WTC11 (cell line): ENCODE measurements around the gene NEO1. TPM values are rescaled to one million over a fixed set of nuclear protein-coding genes. Genes with fewer than 3 reads are reported as not detected.

Experiments used
- ATAC-seq: fragments of 200-7000 bp; cut with Tn5 transposase; 2 replicates; pipeline ENCODE4 v1.10.0; 2021; ENCODE audit warnings: mild to moderate bottlenecking, moderate library complexity
- CTCF ChIA-PET: fragments of 300-600 bp; sonication (Branson Sonifier 250); formaldehyde crosslinking; loops from one replicate; lab custom pipeline; 2021; ENCODE audit warnings: antibody characterized with exemption; lab: Charles Lee
- POLR2A ChIA-PET: fragments of 350-600 bp; sonication (Branson Sonifier 250); formaldehyde crosslinking; loops from one replicate; lab custom pipeline; 2021; ENCODE audit warnings: antibody characterized with exemption; lab: Charles Lee
- DNase-seq: peaks from one replicate; pipeline ENCODE4 v3.0.0; 2021; ENCODE audit warnings: low spot score
- H3K27ac Mint-ChIP-seq: 2 replicates; pipeline ENCODE4 v1.8.0; 2021; ENCODE audit warnings: mixed read lengths
- H3K27me3 Mint-ChIP-seq: 2 replicates; pipeline ENCODE4 v1.8.0; 2021; ENCODE audit warnings: low read depth, mild to moderate bottlenecking, moderate library complexity, mixed read lengths
- H3K36me3 Mint-ChIP-seq: 2 replicates; pipeline ENCODE4 v1.8.0; 2021; ENCODE audit warnings: mixed read lengths
- H3K4me1 Mint-ChIP-seq: 2 replicates; pipeline ENCODE4 v1.8.0; 2022; ENCODE audit warnings: mixed read lengths
- H3K4me3 Mint-ChIP-seq: 2 replicates; pipeline ENCODE4 v1.8.0; 2021; ENCODE audit warnings: mild to moderate bottlenecking, moderate library complexity, mixed read lengths
- H3K9me3 Mint-ChIP-seq: 2 replicates; pipeline ENCODE4 v1.8.0; 2021; ENCODE audit warnings: mixed read lengths
- CREB1 ChIP-seq: sonication (generic); formaldehyde crosslinking; IDR thresholded peaks from 2 replicates; pipeline ENCODE4 v1.8.0; 2023; ENCODE audit warnings: mild to moderate bottlenecking, missing genetic modification reagents
- CREM ChIP-seq: sonication (generic); formaldehyde crosslinking; IDR thresholded peaks from 2 replicates; pipeline ENCODE4 v1.8.1; 2022; ENCODE audit warnings: mild to moderate bottlenecking, missing genetic modification reagents, moderate library complexity
- ESRRA ChIP-seq: sonication (generic); formaldehyde crosslinking; IDR thresholded peaks from 2 replicates; pipeline ENCODE4 v1.8.1; 2022; ENCODE audit warnings: mild to moderate bottlenecking, missing genetic modification reagents, borderline replicate concordance
- ETV6 ChIP-seq: sonication (generic); formaldehyde crosslinking; IDR thresholded peaks from 2 replicates; pipeline ENCODE4 v1.8.1; 2022; ENCODE audit warnings: mild to moderate bottlenecking, missing genetic modification reagents
- FOXP1 ChIP-seq: sonication (generic); formaldehyde crosslinking; IDR thresholded peaks from 2 replicates; pipeline ENCODE4 v1.8.0; 2022; ENCODE audit warnings: missing genetic modification reagents, mild to moderate bottlenecking, moderate library complexity, borderline replicate concordance
- GTF2I ChIP-seq: fragments of 250-450 bp; sonication (Bioruptor Pico); conservative IDR thresholded peaks from 2 replicates; pipeline ENCODE4 v1.4.0; 2021; ENCODE audit warnings: mild to moderate bottlenecking
- JUN ChIP-seq: sonication (generic); formaldehyde crosslinking; IDR thresholded peaks from 2 replicates; pipeline ENCODE4 v1.8.0; 2023; ENCODE audit warnings: mild to moderate bottlenecking, missing genetic modification reagents
- OVOL2 ChIP-seq: fragments of 250-450 bp; sonication (Bioruptor Pico); IDR thresholded peaks from 2 replicates; pipeline ENCODE4 v1.9.0; 2021; ENCODE audit warnings: mild to moderate bottlenecking, borderline replicate concordance
- SMAD4 ChIP-seq: sonication (generic); formaldehyde crosslinking; IDR thresholded peaks from 2 replicates; pipeline ENCODE4 v1.8.0; 2022; ENCODE audit warnings: mild to moderate bottlenecking, missing genetic modification reagents
- TEAD1 ChIP-seq: sonication (generic); formaldehyde crosslinking; IDR thresholded peaks from 2 replicates; pipeline ENCODE4 v1.8.0; 2022; ENCODE audit warnings: mild to moderate bottlenecking, missing genetic modification reagents
- TP53 ChIP-seq: sonication (generic); formaldehyde crosslinking; IDR thresholded peaks from 2 replicates; pipeline ENCODE4 v1.8.1; 2023; ENCODE audit warnings: mild to moderate bottlenecking, missing genetic modification reagents
- ZBTB21 ChIP-seq: sonication (generic); formaldehyde crosslinking; IDR thresholded peaks from 2 replicates; pipeline ENCODE4 v1.8.1; 2023; ENCODE audit warnings: mild to moderate bottlenecking, missing genetic modification reagents, borderline replicate concordance
- ZNF416 ChIP-seq: fragments of 250-450 bp; sonication (Bioruptor Pico); IDR thresholded peaks from 2 replicates; pipeline ENCODE4 v1.9.0; 2021; ENCODE audit warnings: mild to moderate bottlenecking, inconsistent platforms
- ZNF423 ChIP-seq: fragments of 250-450 bp; sonication (Bioruptor Pico); IDR thresholded peaks from 2 replicates; pipeline ENCODE4 v2.1.2; 2022; ENCODE audit warnings: mild to moderate bottlenecking, moderate library complexity
- total RNA-seq: library from RNA; stranded (reverse); gene quantifications from 3 replicates; pipeline ENCODE4 v1.2.3, GENCODE V29; 2021
- TF ChIP-seq, protein P1 (sequence below): sonication (generic); formaldehyde crosslinking; IDR thresholded peaks from 2 replicates; pipeline ENCODE4 v1.8.1; 2023; ENCODE audit warnings: mild to moderate bottlenecking, missing genetic modification reagents
- TF ChIP-seq, protein P2 (sequence below): fragments of 250-450 bp; sonication (Bioruptor Pico); conservative IDR thresholded peaks from 2 replicates; pipeline ENCODE4 v1.9.0; 2021; ENCODE audit warnings: mild to moderate bottlenecking
- TF ChIP-seq, protein P3 (sequence below): sonication (generic); formaldehyde crosslinking; IDR thresholded peaks from 2 replicates; pipeline ENCODE4 v1.8.0; 2023; ENCODE audit warnings: missing genetic modification reagents
- TF ChIP-seq, protein P4 (sequence below): sonication (generic); formaldehyde crosslinking; IDR thresholded peaks from 2 replicates; pipeline ENCODE4 v1.8.0; 2022; ENCODE audit warnings: mild to moderate bottlenecking, missing genetic modification reagents
- TF ChIP-seq, protein P5 (sequence below): sonication (generic); formaldehyde crosslinking; IDR thresholded peaks from 2 replicates; pipeline ENCODE4 v1.8.1; 2023; ENCODE audit warnings: mild to moderate bottlenecking, missing genetic modification reagents, borderline replicate concordance
- TF ChIP-seq, protein P6 (sequence below): sonication (generic); formaldehyde crosslinking; IDR thresholded peaks from 2 replicates; pipeline ENCODE4 v1.8.1; 2022; ENCODE audit warnings: low read depth, missing genetic modification reagents, borderline replicate concordance
- TF ChIP-seq, protein P7 (sequence below): sonication (generic); formaldehyde crosslinking; IDR thresholded peaks from 2 replicates; pipeline ENCODE4 v1.8.0; 2022; ENCODE audit warnings: mild to moderate bottlenecking, missing genetic modification reagents

Gene NEO1
- total RNA-seq, 1 experiment from 2014 or later: 37.1 TPM

DNA sequence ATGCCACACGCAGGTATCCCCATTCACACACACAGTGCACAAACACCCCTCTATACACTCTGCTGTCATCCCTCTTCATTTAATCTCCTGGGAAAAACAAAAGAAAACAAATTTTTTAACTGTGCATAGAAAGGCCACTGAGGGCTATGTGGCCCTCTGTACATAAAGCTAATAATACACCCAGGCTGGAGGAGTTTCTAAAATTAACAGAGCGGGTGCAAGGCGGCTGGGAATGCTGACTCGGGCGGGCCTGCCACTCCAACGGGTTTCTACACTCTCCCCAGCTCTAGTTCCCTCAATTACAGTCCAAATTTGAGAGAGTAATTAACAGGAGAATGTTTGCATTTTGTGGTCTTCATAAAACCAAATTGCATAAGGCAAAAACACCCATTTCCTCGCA, 293.4 kb downstream of the NEO1 start:
- ChIA-PET CTCF (interaction anchor here (1.5 kb wide), 1 partner anchor 20 kb away, joined by 3 read pairs; no protein-coding TSS in a partner anchor), POLR2A (no interaction called here)
- H3K4me1 Mint-ChIP-seq: peaks cover 14% of the 10 kb centered on the region
- no peak overlapping the region for H3K27ac Mint-ChIP-seq
- peaks cover 9% of the 10 kb centered on the region for H3K9me3 Mint-ChIP-seq
- TF ChIP-seq CREB1 (CRISPR knock-in tag): no peak
- TF ChIP-seq OVOL2 (CRISPR knock-in tag): no peak
- no peak for TF ChIP-seq TP53 (CRISPR knock-in tag)
- TF ChIP-seq CREM (CRISPR knock-in tag): no peak
- no peak for TF ChIP-seq ESRRA (CRISPR knock-in tag)
- TF ChIP-seq JUN: no peak
- TF ChIP-seq FOXP1 (CRISPR knock-in tag): no peak
- TF ChIP-seq GTF2I (CRISPR knock-in tag): no peak
- TF ChIP-seq, protein P1, sequence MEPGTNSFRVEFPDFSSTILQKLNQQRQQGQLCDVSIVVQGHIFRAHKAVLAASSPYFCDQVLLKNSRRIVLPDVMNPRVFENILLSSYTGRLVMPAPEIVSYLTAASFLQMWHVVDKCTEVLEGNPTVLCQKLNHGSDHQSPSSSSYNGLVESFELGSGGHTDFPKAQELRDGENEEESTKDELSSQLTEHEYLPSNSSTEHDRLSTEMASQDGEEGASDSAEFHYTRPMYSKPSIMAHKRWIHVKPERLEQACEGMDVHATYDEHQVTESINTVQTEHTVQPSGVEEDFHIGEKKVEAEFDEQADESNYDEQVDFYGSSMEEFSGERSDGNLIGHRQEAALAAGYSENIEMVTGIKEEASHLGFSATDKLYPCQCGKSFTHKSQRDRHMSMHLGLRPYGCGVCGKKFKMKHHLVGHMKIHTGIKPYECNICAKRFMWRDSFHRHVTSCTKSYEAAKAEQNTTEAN (CRISPR knock-in tag): no peak
- TF ChIP-seq, protein P2, sequence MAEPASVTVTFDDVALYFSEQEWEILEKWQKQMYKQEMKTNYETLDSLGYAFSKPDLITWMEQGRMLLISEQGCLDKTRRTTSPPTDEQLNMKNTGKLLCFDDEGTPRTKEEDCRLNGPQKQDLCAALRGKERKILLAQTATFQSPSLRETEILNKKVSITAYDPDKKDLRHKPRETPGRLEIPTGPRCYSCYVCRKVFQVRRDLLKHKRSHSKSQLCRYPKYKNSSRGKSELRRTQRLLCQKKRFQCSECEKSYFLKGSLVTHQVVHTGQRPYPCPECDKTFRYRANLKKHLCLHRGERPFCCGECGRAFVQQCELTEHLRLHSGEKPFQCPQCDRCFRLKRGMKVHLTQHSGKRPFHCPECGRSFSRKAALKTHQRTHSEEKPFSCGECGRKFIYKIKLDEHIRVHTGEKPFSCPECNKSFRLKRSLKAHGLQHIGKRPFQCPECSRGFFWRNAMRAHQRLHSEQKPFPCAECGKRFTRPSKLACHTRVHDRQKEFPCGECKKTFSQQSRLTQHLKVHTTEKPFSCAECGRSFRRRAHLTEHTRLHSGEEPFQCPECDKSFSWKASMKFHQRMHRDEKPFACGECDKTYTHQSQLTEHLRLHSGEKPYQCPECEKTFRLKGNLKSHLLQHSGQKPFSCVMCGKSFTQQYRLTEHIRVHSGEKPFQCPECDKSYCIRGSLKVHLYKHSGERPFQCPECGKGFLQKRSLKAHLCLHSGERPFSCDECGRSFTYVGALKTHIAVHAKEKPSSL (CRISPR knock-in tag): no peak
- no peak for TF ChIP-seq ZNF423
- no peak for ATAC-seq
- H3K4me3 Mint-ChIP-seq: no peak overlapping the region
- H3K36me3 Mint-ChIP-seq: peaks cover 14% of the 10 kb centered on the region
- DNase-seq: no peak
- H3K27me3 Mint-ChIP-seq: no peaks in the 10 kb centered on the region

DNA sequence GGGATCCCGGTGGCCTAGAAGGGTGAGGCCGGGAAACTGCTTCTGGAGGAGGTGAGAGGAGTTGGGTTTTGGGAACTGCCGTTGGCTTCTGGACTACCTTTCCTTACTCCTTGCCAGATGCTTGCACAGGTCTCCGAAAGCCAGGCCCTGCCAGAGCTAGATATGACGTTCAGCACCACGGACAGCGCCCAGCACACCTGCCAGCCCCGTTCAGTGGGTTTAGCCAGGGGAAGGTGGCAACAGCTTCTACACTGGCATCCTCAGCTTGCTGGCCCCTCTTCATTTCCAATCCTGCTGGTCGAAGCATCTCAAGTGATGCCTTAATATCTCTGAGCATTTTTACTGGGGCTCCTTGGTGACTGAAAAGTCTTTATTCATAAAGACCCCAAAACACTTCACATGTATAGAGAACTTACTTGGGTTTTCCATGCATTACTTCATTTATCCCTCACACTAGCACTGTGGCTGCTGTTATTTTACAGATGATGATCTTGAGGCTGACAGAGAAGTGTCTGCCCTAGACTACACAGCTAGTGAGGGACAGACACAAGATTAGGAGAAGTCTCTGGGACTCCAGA, 294.6 kb downstream of the NEO1 start:
- Mint-ChIP-seq H3K27ac (no peak overlapping the region), H3K4me3 (no peak overlapping the region), H3K36me3 (peaks cover 14% of the 10 kb centered on the region), H3K4me1 (peaks cover 14% of the 10 kb centered on the region), H3K27me3 (no peaks in the 10 kb centered on the region), H3K9me3 (peaks cover 9% of the 10 kb centered on the region)
- DNase-seq (peak; percentile 87), ATAC-seq (peak; percentile 92)
- ChIA-PET CTCF (no interaction called here), POLR2A (no interaction called here)
- TF ChIP-seq, protein P3, sequence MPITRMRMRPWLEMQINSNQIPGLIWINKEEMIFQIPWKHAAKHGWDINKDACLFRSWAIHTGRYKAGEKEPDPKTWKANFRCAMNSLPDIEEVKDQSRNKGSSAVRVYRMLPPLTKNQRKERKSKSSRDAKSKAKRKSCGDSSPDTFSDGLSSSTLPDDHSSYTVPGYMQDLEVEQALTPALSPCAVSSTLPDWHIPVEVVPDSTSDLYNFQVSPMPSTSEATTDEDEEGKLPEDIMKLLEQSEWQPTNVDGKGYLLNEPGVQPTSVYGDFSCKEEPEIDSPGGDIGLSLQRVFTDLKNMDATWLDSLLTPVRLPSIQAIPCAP: 0 out of 2 replicates have a peak, but pooled peaks have one; percentile 38
- TF ChIP-seq TEAD1 (CRISPR knock-in tag) (peak; percentile 90), ZNF416 (no peak), SMAD4 (0 out of 2 replicates have a peak, but pooled peaks have one; percentile 68), ETV6 (CRISPR knock-in tag) (peak; percentile 85), ZBTB21 (CRISPR knock-in tag) (peak; percentile 84; the same call in 1 of the 2 replicates)
- TF ChIP-seq, protein P4, sequence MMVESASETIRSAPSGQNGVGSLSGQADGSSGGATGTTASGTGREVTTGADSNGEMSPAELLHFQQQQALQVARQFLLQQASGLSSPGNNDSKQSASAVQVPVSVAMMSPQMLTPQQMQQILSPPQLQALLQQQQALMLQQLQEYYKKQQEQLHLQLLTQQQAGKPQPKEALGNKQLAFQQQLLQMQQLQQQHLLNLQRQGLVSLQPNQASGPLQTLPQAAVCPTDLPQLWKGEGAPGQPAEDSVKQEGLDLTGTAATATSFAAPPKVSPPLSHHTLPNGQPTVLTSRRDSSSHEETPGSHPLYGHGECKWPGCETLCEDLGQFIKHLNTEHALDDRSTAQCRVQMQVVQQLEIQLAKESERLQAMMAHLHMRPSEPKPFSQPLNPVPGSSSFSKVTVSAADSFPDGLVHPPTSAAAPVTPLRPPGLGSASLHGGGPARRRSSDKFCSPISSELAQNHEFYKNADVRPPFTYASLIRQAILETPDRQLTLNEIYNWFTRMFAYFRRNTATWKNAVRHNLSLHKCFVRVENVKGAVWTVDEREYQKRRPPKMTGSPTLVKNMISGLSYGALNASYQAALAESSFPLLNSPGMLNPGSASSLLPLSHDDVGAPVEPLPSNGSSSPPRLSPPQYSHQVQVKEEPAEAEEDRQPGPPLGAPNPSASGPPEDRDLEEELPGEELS: peak; percentile 91
- TF ChIP-seq, protein P5, sequence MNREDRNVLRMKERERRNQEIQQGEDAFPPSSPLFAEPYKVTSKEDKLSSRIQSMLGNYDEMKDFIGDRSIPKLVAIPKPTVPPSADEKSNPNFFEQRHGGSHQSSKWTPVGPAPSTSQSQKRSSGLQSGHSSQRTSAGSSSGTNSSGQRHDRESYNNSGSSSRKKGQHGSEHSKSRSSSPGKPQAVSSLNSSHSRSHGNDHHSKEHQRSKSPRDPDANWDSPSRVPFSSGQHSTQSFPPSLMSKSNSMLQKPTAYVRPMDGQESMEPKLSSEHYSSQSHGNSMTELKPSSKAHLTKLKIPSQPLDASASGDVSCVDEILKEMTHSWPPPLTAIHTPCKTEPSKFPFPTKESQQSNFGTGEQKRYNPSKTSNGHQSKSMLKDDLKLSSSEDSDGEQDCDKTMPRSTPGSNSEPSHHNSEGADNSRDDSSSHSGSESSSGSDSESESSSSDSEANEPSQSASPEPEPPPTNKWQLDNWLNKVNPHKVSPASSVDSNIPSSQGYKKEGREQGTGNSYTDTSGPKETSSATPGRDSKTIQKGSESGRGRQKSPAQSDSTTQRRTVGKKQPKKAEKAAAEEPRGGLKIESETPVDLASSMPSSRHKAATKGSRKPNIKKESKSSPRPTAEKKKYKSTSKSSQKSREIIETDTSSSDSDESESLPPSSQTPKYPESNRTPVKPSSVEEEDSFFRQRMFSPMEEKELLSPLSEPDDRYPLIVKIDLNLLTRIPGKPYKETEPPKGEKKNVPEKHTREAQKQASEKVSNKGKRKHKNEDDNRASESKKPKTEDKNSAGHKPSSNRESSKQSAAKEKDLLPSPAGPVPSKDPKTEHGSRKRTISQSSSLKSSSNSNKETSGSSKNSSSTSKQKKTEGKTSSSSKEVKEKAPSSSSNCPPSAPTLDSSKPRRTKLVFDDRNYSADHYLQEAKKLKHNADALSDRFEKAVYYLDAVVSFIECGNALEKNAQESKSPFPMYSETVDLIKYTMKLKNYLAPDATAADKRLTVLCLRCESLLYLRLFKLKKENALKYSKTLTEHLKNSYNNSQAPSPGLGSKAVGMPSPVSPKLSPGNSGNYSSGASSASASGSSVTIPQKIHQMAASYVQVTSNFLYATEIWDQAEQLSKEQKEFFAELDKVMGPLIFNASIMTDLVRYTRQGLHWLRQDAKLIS (CRISPR knock-in tag): no peak
- TF ChIP-seq, protein P6, sequence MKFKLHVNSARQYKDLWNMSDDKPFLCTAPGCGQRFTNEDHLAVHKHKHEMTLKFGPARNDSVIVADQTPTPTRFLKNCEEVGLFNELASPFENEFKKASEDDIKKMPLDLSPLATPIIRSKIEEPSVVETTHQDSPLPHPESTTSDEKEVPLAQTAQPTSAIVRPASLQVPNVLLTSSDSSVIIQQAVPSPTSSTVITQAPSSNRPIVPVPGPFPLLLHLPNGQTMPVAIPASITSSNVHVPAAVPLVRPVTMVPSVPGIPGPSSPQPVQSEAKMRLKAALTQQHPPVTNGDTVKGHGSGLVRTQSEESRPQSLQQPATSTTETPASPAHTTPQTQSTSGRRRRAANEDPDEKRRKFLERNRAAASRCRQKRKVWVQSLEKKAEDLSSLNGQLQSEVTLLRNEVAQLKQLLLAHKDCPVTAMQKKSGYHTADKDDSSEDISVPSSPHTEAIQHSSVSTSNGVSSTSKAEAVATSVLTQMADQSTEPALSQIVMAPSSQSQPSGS (CRISPR knock-in tag): peak; percentile 39; the same call in 1 of the 2 replicates
- TF ChIP-seq, protein P7, sequence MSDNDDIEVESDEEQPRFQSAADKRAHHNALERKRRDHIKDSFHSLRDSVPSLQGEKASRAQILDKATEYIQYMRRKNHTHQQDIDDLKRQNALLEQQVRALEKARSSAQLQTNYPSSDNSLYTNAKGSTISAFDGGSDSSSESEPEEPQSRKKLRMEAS (CRISPR knock-in tag): peak; percentile 69; the same call in 1 of the 2 replicates
